Measurements from ENCODE around the gene GPRC6A. TPM values are rescaled to one million over a fixed set of nuclear protein-coding genes. Genes with fewer than 3 reads are reported as not detected.

GPRC6A gene
- polyA plus RNA-seq, 1 donor, result 0.18 TPM

- DNase-seq, result peak; percentile 42
Measured at GRCh38 chr6:116779573-116780164, 49.2 kb downstream of the GPRC6A start.

GRCh38 chr6:116773886-116774285 is 55.0 kb downstream of the GPRC6A start:
- DNase-seq, result no peak

GRCh38 chr6:116772450-116772849 is 56.4 kb downstream of the GPRC6A start:
- no peak for DNase-seq

GRCh38 chr6:116767715-116768114 is 61.2 kb downstream of the GPRC6A start:
- DNase-seq, result no peak

- no peak for DNase-seq
Measured at GRCh38 chr6:116766506-116767176, 62.2 kb downstream of the GPRC6A start.

GRCh38 chr6:116764961-116765841 is 63.7 kb downstream of the GPRC6A start, which contains the start of gene FAM162B:
TSS of gene FAM162B (minus strand) at chr6:116765719. CDS start at chr6:116765576, 143 bp downstream.
- DNase-seq, result peak; percentile 28

- no peak for DNase-seq
Measured at GRCh38 chr6:116764629-116764960, 64.3 kb downstream of the GPRC6A start.

- DNase-seq, result no peak
Measured at GRCh38 chr6:116763906-116764628, 64.8 kb downstream of the GPRC6A start.

- no peak for DNase-seq
Measured at GRCh38 chr6:116763048-116763447, 65.8 kb downstream of the GPRC6A start.

GRCh38 chr6:116762235-116762634 is 66.6 kb downstream of the GPRC6A start:
- no peak for DNase-seq

GRCh38 chr6:116761779-116762178 is 67.1 kb downstream of the GPRC6A start:
- DNase-seq, result no peak

- no peak for DNase-seq
Measured at GRCh38 chr6:116745176-116745575, 83.7 kb downstream of the GPRC6A start.

Other genes starting within 250 kb of the GPRC6A start
- 4.2 TPM for gene RSPH4A, start 212.6 kb downstream of the GPRC6A start, polyA plus RNA-seq (ENCODE audit: insufficient read length)
- gene ZUP1, start 160.3 kb downstream of the GPRC6A start, polyA plus RNA-seq (ENCODE audit: insufficient read length), result 17.0 TPM
- gene KPNA5, start 147.9 kb downstream of the GPRC6A start, polyA plus RNA-seq (ENCODE audit: insufficient read length), result 22.6 TPM
- 4.0 TPM for gene FAM162B, start 63.4 kb downstream of the GPRC6A start, polyA plus RNA-seq (ENCODE audit: insufficient read length)
- gene RFX6, start 48.2 kb upstream of the GPRC6A start, polyA plus RNA-seq (ENCODE audit: insufficient read length), result not detected

All from left kidney (tissue), 2 donors.